Measurements from ENCODE around the gene YBEY.

YBEY gene

DNA sequence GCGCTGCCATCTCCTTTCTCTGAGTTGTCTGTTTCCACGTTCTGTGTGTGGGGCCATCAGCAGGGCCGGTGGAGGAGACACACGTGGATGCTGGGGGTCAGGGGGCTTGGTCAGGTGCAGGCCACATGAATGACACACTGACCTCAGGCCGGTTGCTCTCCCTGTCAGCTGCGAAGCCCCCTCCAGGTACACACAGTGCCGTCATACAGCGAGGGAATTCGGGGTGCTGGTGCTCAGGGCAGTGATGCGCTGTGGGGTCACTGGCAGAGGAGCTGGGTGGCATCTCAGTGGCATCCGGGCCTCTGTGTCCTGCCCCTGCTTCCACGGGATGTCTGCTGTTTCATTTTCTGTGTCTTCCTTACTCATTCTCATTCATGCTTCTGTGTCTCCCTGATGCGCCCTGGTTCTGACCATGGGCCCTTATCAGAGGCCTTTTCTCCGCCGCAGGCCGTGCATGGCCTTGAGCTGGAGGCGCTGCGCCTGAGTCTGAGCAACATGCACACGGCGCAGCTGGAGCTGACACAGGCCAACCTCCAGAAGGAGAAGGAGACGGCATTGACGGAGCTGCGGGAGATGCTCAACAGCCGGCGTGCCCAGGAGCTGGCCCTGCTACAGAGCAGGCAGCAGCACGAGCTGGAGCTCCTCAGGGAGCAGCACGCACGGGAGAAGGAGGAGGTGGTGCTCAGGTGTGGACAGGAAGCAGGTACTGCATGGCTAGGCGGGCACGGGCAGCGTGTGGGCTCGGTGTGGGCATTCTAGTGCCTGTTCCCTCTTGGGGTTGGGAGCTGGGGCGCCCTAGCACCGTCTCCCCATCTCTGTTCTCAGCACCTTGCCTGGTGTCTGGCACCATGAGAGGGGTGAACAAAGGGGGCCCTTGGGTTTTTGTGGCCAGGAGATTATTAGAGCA, 60.4 kb downstream of the YBEY start:
- no peak overlapping the region for H3K4me3 ChIP-seq (ENCODE audit: low read depth, low read length)
- H3K27ac ChIP-seq, result no peak overlapping the region
- no peaks in the 10 kb centered on the region for H3K27me3 ChIP-seq (replicated peaks)
- in situ Hi-C loops (cut with HindIII; ENCODE audit: low pct_ligation_motif_present, low sequenced_read_pairs), result no loop called here
- peaks cover 34% of the 10 kb centered on the region for H3K36me3 ChIP-seq (replicated peaks)
- DNase-seq, result no peak
- TF ChIP-seq, protein P1, sequence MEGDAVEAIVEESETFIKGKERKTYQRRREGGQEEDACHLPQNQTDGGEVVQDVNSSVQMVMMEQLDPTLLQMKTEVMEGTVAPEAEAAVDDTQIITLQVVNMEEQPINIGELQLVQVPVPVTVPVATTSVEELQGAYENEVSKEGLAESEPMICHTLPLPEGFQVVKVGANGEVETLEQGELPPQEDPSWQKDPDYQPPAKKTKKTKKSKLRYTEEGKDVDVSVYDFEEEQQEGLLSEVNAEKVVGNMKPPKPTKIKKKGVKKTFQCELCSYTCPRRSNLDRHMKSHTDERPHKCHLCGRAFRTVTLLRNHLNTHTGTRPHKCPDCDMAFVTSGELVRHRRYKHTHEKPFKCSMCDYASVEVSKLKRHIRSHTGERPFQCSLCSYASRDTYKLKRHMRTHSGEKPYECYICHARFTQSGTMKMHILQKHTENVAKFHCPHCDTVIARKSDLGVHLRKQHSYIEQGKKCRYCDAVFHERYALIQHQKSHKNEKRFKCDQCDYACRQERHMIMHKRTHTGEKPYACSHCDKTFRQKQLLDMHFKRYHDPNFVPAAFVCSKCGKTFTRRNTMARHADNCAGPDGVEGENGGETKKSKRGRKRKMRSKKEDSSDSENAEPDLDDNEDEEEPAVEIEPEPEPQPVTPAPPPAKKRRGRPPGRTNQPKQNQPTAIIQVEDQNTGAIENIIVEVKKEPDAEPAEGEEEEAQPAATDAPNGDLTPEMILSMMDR (IDR thresholded peaks at IDR 0.05; ENCODE audit: low read depth, low read length, missing control alignments), result no peak

DNA sequence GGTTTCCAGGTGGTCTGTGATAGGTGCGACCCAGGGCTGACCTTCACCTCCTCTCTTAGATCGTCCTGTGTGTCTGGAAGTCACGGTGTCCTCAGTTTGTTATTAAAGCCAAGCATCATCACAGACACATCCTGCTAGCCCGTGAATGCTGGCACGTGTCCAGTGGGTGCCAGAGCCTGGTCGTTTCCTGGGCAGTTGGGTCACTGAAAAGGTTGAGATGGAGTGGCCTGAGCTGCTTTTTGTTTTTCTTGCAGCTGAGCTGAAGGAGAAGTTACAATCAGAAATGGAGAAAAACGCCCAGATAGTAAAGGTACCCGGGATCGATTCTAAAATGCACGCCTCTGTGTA, 61.0 kb downstream of the YBEY start:
- Histone ChIP-seq H3K27ac (no peak overlapping the region), H3K27me3 (replicated peaks) (no peaks in the 10 kb centered on the region), H3K4me3 (ENCODE audit: low read depth, low read length) (no peak overlapping the region), H3K36me3 (replicated peaks) (peaks cover 34% of the 10 kb centered on the region)
- DNase-seq, result no peak
- in situ Hi-C loops (cut with HindIII; ENCODE audit: low pct_ligation_motif_present, low sequenced_read_pairs), result no loop called here
- TF ChIP-seq, protein P1 (IDR thresholded peaks at IDR 0.05; ENCODE audit: low read depth, low read length, missing control alignments), result no peak

All from brain microvascular endothelial cell (primary cell).